ENCODE results near the gene LRRC36. TPM values are rescaled to one million over a fixed set of nuclear protein-coding genes. Genes with fewer than 3 reads are reported as not detected.

The LRRC36 gene
- total RNA-seq, 2 donors from 2014 or later, result 0.33 to 0.43 TPM

GRCh38 chr16:67415872-67416793 is 89.5 kb downstream of the LRRC36 start, which contains the start of gene ZDHHC1:
Gene ZDHHC1 (minus strand): TSS chr16:67416477. CDS start chr16:67407775, 8,702 bp downstream.
- H3K36me3 ChIP-seq, result no peaks in the 10 kb centered on the region

GRCh38 chr16:67417333-67418061 is 90.9 kb downstream of the LRRC36 start:
- TF ChIP-seq CTCF (IDR thresholded peaks at IDR 0.05), result no peak
- Histone ChIP-seq H3K4me3 (no peak overlapping the region), H3K27ac (no peak overlapping the region), H3K9me3 (no peaks in the 10 kb centered on the region), H3K36me3 (no peaks in the 10 kb centered on the region), H3K4me1 (peaks cover 0 to 12% of the 10 kb centered on the region in 2 donors), H3K27me3 (no peaks in the 10 kb centered on the region)
- DNase-seq (ENCODE audit: low spot score), result no peak

More at GRCh38 chr16:67415872-67416793, 89.5 kb downstream of the LRRC36 start, which contains the start of gene ZDHHC1:
- no peak for DNase-seq (ENCODE audit: low spot score)
- Histone ChIP-seq H3K4me1 (peaks cover 0 to 12% of the 10 kb centered on the region in 2 donors), H3K27ac (peak within 1 kb of the TSS; percentile 75 to 79), H3K27me3 (no peaks in the 10 kb centered on the region), H3K9me3 (no peaks in the 10 kb centered on the region), H3K4me3 (peak within 1 kb of the TSS; percentile 68 to 92)
- peak; percentile 45 to 78 for TF ChIP-seq CTCF (IDR thresholded peaks at IDR 0.05)

- H3K27ac ChIP-seq, result no peak overlapping the region
- peaks cover 0 to 18% of the 10 kb centered on the region in 2 donors for H3K4me1 ChIP-seq
- TF ChIP-seq CTCF (IDR thresholded peaks at IDR 0.05), result no peak
- DNase-seq (ENCODE audit: low spot score), result no peak
- no peaks in the 10 kb centered on the region for H3K36me3 ChIP-seq
- no peak overlapping the region for H3K4me3 ChIP-seq
- no peaks in the 10 kb centered on the region for H3K27me3 ChIP-seq
- no peaks in the 10 kb centered on the region for H3K9me3 ChIP-seq
These were observed 92.9 kb downstream of the LRRC36 start for GRCh38 chr16:67419502-67419901.

- Histone ChIP-seq H3K9me3 (no peaks in the 10 kb centered on the region), H3K4me1 (peaks cover 0 to 18% of the 10 kb centered on the region in 2 donors), H3K36me3 (no peaks in the 10 kb centered on the region), H3K27ac (no peak overlapping the region), H3K4me3 (no peak overlapping the region), H3K27me3 (no peaks in the 10 kb centered on the region)
- TF ChIP-seq CTCF (IDR thresholded peaks at IDR 0.05), result no peak
- DNase-seq (ENCODE audit: low spot score), result no peak
These were observed 93.3 kb downstream of the LRRC36 start for GRCh38 chr16:67419931-67420330.

GRCh38 chr16:67421030-67421429 is 94.4 kb downstream of the LRRC36 start:
- Histone ChIP-seq H3K9me3 (no peaks in the 10 kb centered on the region), H3K36me3 (no peaks in the 10 kb centered on the region), H3K27ac (no peak overlapping the region), H3K4me1 (peaks cover 0 to 8% of the 10 kb centered on the region in 2 donors), H3K27me3 (no peaks in the 10 kb centered on the region), H3K4me3 (no peak overlapping the region)
- TF ChIP-seq CTCF (IDR thresholded peaks at IDR 0.05), result no peak
- DNase-seq (ENCODE audit: low spot score), result no peak

Measured in right atrium auricular region (tissue), 2 donors.